ENCODE results near the gene CTNNA2. TPM values are rescaled to one million over a fixed set of nuclear protein-coding genes. Genes with fewer than 3 reads are reported as not detected.

The CTNNA2 gene
- total RNA-seq, 1 donor from 2014 or later, result not detected

DNA sequence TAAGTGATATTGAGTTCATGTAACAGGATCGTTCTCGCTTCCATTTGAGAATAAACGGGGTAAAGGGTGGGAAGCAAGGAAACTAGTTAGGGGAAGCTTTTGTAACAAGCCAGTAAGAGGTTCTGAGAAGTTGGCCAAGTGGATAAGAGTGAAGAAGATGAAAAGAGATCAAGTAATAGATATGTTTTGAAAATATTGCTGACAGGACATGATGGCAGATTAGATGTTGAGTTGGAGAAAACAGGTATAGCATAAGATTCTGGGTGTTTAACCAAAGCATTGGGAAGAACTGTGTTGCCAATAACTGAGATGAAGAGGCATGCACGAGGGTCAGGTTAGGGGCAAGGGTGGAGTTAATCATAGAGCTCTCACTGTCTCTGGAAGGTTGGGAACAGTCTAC lies 1121.7 kb downstream of the CTNNA2 start:
- ATAC-seq, result no peak

GRCh38 chr2:80638783-80639182 lies 1125.9 kb downstream of the CTNNA2 start:
- ATAC-seq, result no peak

- no peak for ATAC-seq
Measured at GRCh38 chr2:80642465-80642864, 1129.6 kb downstream of the CTNNA2 start.

GRCh38 chr2:80643598-80643997 lies 1130.7 kb downstream of the CTNNA2 start:
- ATAC-seq, result peak; percentile 46

DNA sequence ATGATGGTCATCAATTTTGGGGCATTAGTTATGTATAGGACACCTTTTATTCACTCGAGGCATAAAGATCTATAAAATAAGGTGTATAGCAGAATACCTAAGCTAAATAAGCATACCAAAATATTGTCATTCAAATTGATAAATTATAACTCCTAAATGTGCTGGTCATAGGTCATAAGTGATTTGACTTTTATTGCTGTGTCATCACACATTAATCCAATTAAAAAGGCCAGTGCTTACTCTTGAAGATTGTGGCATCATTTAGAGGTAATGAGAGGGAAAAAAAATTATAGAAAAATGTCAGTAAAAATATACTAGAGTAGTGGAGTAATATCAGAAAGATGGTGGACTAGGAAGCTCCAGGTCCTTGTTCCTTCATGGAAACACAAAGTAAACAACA lies 1138.6 kb downstream of the CTNNA2 start:
- no peak for ATAC-seq

- no peak for ATAC-seq
Measured at GRCh38 chr2:80655265-80655664, 1142.4 kb downstream of the CTNNA2 start.

DNA sequence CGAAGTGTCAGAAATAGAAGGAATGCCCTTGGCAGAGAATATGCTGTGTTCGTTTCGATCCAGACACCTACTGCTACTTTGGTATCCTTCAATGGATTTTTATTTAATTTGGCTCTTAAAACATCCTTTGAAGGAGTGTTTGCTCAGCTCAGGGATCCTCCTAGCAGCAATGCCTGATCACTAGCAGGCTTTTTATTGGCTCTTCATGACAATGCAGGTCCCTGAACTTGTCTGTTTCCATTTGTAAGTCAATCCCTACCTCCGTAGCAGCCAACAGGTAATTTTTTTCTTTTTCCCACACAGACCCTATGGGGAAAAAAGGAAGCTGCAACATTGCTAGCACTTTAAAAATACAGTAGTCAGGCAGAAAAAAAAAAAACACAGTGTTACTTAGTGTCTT lies 1157.9 kb downstream of the CTNNA2 start:
- ATAC-seq, result no peak

DNA sequence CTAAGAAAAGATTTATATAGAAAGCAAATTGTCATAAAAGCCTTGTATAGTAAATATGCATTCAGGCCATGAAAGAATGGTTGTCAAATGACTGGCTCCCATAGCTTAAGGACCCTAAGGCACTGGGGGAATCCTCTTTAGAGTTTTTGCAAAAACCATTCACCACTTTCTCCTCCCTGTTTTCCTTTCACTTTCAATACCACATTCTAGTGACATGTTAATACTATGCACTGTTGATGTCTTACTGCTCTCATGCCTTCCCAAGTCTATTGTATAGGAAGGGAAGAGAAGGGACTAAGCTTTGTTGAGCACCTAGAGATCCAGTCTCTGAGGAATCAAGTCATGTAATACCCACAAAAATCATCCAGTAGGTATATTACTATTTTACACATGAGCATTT lies 1174.7 kb downstream of the CTNNA2 start:
- ATAC-seq, result no peak

DNA sequence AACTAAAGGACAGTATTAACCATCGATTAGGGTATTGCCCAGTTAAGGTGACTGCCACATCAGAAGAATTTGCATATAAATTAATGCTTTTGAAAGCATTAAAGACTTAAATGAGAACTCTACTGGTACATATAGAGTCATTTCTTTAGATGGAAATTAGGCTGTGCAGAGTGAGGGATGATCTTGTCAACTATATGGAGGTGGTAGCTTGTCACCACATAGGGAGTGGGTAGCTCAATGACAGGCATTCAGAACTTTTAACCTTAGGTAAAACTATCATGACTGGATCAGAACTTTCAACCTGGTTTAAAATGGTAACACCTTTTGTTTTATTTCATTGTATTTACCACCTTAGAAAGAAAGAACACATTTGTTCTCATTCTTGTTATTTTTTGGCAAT lies 1176.3 kb downstream of the CTNNA2 start:
- ATAC-seq, result no peak
